Hematopoietic multipotent progenitor cell treated with erythropoietin and hydrocortisone succinate and interleukin-3 and kit ligand, for 17 days (in vitro differentiated cells): ENCODE results near the gene CD74.

Experiments
- DNase-seq: peaks from one replicate; pipeline ENCODE4 v3.0.0-alpha.2; 2015; ENCODE audit warnings: low spot score

Gene CD74

DNA sequence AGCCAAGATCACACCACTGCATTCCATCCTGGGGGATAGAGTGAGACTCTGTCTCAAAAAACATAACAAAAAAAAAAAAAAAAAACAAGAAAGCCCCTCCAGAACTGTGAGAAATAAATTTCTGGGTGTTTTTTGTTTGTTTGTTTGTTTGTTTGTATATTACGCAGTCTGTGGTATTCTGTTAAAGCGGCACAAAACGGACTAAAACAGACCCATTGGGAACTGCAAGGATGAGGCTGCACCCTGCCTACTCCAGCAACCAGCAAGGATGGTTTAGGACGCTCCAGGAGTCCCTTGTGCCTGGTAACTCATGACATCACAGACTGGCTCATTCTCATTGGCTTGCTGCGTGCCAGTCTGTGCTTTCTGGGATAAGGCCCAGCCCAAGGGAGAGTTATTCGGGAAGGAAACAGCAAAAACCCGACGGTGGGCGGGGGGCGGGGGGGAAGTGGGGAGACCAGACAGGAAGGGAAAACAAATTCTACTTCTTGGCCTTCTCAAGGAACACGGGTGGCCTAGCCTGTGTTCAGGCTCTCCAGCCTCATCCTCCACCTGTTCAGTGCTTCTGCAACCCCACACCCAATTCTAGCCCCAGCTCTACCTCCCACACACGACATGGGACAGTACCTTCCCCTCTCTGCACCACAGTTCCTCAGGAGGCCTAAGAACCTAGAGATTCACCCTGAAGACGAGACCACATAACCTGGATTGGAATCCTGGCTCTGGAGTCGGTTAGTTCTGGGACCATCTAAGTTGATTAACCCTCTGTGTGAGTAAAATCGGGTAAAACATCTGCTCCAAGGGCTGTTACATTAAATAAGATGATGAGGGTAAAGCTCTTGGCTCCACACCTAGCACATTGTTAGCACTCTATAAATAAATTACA lies 2.8 kb downstream of the CD74 start:
- DNase-seq, result peak; percentile 38

DNA sequence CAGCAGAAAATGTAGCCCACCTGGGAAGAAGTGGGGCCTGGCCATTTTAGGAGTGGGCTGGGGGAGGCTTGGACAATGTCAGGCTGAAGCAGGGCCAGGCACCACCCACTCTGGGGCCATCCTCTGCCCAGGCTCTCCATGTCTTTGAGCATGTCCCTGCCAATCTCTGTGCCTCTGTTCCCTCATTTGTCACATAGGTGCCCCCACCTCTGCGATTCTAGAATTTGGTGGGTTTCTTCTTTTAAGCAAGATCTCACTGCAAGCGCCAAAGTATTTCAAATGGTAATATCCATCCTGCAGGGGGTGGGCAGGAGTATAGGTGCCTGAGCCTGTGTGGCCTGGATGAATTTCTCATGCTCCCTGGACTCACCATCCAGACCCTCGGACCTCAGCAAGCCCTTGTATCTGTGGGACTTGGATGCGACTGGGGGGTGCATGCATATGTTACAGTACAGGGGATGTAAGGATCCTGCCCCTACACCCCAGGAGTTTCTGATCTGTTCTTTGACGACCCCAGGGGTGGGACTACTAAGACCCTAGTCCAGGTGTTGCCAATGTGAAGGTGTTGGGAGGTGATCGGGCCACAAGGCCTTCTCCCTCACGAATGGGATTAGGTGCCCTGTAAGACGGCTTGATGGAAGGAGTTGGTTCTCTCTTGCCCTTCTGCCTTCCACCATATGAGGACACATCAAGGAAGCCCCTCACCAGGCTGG lies 4.3 kb downstream of the CD74 start:
- DNase-seq, result no peak

- no peak for DNase-seq
Observed at GRCh38 chr5:150407096-150407720, 5.5 kb downstream of the CD74 start.

DNA sequence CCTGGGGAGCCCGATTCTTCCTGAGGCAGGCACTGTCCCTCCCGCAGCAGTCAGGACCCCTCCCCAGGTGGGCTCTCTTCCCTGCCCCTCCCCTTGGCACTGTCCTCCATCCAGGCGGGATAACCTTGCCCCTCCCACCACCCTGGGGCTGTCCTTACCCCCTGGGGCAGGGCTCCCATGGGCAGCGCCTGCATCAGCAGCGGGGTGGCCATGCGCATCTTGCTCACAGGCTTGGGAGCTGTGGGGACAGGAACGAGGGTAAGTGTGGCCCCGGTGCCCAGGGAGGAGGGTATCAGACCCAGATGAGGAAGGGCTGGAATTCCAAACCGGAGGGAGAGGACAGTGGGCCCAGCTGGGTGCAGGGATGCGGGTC lies 6.0 kb downstream of the CD74 start:
- DNase-seq, result no peak

- DNase-seq, result no peak
Observed at GRCh38 chr5:150406103-150406722, 6.5 kb downstream of the CD74 start.

DNA sequence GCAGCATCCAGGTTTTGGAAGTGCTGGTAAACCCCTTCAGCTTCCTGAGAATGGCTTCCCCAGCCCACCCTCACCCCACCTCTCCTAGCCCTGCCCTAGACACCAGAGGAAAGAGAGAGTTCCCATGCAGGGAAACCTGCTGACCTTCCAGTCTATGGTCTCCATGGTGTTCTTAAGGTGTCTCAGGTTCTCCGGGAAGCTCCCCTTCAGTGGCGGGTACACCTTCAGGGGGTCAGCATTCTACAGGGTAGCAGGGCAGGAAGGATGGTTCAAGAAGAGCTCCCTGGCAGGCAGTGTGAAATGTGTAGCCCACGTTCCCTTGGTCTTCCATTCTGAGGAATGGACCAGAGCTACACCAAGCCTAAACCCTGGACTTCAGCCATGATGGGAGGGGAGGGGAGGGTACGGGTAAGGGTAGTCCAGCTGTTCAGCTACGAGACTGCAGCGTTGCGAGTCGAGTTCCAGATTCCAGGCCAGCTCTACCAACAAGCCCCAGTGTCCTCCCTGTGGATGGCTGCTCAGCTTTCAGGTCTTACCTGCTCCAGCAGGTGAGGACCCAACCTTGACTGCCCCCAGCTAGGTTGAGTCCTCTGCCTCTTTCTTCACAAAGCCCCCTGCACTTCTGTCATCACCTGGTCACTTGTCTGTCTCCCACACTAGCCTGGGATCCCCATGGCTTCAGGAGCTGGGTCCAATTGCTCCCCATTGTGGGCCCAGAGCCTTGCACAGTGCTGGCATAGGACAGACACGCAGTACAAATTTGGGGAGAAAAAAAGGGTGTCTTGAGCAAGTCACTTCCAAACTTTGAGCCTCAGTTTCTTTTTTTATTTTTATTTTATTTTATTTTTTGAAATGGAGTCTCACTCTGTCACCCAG lies 7.5 kb downstream of the CD74 start:
- no peak for DNase-seq

DNA sequence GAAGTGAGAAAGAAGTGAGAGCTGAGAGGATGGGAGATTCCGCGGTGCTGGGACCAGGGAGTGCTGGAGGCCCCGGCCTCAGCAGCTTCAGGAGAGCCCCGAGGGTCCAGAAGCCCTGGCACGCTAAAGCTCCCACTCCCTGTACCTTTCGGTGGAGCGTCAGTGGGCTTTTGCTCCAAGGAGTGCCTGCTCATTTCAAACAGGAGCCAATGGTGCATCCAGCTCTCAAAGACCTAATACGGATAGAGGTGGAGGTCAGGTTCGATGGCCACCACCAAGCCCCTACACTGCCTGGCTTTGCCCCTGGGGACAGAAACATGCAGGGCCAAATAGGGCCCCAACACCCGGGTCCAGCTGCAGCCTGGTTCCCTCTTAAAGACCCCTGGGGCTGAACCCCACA lies 8.2 kb downstream of the CD74 start:
- no peak for DNase-seq

- DNase-seq, result no peak
Observed at GRCh38 chr5:150404121-150404520, 8.6 kb downstream of the CD74 start.

- DNase-seq, result no peak
Observed at GRCh38 chr5:150402901-150403342, 9.8 kb downstream of the CD74 start.

DNA sequence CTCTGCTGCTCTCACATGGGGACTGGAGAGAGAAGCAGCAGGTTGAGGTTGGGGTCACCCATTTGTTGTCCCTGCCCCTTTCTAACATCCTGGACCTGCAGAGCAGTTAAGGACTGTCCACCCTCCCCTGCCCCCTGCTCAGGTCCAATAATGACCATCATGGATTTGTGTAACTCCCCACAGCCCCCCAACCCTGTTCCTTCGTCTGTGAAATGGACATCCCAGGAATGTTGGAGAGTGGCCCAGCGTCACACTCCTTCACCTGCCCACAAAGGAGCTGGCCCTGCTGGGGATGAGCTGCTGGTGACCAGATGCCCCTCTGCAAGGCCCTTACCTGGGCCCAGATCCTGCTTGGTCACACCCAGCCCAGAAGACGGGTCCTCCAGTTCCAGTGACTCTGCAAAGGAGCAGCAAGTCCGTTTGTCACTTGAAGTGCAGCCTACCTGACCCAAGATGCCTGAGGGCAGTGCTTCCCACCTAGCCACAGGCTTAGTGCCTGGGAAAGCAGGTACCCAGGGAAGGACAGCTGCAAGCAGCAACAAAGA lies 10.4 kb downstream of the CD74 start:
- DNase-seq, result no peak

GRCh38 chr5:150401376-150402228 lies 11.1 kb downstream of the CD74 start:
- no peak for DNase-seq

DNA sequence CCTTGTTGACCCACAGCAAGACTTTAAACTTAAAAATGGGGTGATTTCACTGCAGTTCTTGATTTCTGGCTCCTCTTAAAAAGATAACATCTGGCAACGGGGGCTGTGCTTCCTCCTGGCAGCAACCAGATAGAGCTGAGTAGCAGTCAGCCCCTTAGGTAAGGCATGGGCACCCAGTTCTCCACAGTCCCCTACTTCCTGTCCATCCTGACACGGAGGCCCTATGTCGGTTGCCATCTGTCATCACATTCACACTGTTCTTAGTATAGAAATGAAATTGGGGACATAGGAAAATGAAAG lies 11.7 kb downstream of the CD74 start:
- no peak for DNase-seq

DNA sequence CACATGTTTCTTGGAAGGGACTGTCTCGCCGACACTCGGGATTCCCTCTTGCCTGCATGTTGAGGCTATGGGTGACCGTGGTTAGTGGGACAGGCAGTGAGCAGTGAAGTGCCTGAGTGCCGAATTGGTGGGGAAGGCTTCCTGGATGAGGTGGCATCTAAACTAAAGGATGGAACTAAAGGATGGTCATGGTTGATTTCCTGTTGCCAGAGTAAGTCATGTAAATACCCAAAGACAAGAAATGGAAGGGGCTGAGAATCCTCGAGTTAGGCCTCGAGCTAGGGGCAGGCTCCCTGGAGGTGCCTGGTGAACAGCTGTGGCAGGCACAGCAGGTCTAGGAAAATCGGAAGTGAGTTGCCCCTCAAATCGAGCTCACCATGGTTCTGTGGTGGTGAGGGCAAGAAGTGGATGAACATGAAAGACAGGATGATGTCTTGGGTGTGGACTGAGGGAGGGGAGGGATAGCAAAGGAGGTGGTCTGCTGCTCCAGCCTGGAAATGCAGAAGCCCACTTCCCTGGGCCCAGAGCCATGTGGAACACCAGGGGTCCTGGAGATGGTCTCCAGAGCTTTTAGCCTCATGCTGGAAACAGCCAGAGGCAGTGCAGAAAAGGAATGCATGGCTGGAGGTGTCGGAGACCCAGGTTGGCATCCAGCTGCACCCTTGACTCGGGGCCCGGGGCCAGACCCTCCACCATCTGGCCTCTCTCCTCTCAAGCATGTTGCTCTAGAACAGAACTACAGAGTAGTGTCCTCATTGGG lies 12.2 kb downstream of the CD74 start:
- no peak for DNase-seq

DNA sequence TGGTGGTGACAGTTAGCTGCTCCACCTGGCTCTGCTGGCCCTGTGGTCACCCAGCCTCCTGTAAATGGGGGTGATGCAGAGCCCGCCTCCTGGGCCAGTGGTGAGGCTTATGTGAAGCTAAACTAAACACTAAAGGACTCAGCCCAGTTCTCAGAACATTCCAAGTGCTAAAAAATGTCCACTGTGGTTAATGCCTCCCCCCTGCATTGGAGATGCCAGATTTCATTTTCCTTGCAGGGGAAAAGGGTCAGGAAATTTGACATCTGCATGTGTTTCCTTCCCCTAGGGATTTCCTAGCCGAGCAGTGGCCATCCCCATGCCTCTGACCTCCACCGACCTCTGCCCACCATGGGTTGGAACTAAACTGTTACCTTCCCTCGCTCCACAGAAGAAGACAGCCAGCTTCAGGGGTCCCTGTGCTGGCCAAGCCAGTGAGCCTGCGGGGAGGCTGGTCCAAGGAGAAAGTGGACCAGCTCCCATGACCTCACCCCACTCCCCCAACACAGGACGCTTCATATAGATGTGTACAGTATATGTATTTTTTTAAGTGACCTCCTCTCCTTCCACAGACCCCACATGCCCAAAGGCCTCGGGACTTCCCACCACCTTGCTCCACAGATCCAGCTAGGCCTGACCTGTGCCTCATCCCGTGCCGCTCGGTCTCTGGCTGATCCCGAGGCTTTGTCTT lies 13.0 kb downstream of the CD74 start:
- DNase-seq, result no peak

DNA sequence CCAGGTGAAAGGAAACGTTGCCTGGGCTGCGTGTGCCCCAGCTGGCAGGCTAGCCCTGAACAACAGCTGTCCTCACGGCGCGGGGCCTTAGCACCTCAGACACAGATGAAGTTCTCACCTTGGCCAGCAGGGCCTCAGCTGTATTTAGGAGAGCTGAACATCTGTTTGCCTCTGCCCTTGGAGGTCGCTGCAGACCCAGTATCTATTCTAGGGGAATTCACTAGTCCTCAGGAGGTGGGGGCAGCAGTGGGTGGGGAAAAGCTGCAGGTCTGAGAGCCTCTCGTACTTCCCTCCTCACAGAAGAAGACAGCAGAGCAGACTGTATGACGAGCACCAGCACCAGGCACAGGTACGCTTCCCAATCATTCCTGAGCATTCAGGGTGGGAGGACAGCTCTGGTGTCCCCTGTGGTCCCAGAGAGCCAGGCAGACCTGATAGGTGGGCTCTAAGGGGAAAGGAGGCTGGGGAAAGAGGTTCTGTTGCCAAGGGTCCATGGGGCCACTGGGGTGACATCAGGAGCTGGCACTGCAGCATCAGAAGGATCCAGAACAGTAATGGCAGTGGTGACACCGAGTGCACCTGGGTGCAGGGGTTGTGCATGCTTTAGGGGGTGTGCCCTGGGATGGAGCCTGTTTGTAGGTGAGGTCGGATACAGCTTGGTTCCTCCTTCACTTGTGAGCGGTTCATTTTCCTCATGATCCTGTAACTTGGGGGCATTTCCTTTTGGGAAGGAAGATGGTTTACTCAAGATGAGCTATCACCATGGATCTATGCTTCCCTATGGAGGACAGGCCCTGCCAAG lies 13.8 kb downstream of the CD74 start:
- no peak for DNase-seq

GRCh38 chr5:150397782-150398721 lies 14.7 kb downstream of the CD74 start:
- no peak for DNase-seq

DNA sequence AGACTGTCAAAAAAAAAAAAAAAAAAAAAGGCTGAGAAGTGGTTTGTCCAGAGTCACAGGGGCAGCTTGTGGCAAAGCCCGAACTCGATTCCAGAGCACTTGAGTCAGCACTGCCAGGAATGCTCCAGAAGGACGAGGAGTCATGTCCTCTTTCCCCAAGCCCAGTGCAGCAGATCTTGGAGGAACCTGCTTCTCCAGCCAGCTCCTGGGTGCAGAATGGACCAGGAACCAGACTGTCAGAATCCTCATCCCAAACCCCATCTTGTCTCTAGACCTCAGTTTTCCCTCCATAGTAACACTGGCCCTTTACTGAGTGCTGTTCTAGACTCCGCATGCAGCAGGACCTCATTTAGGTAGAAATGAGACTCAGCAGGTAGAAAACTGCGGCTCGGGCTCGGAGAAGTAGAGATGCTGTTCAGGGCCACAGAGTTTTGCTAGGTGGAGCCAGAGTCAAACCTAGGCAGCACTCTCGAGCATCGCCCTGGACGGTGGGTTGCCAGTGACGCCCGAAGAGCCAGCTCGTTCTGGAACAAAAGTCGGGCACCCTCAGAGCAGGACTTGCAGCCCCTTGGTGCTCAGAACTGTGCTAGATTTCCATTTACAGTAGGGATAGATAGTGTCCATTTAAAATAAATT lies 15.4 kb downstream of the CD74 start:
- no peak for DNase-seq
